ENCODE results near the gene JAKMIP3.
A peak's percentile ranks its signal among the peaks of the same experiment; 100 is the strongest.

The JAKMIP3 gene

GRCh38 chr10:132065491-132066105 is at the start of gene JAKMIP3:
Gene JAKMIP3, plus strand, starts transcription at chr10:132065946. Its CDS starts 38,863 bp downstream, at chr10:132104809.
- peak; percentile 94 for DNase-seq (ENCODE audit: low spot score)

- no peak for DNase-seq (ENCODE audit: low spot score)
Measured at GRCh38 chr10:132016514-132016913, 49.2 kb upstream of the JAKMIP3 start.

- no peak for DNase-seq (ENCODE audit: low spot score)
Measured at GRCh38 chr10:132018446-132018845, 47.3 kb upstream of the JAKMIP3 start.

GRCh38 chr10:132019366-132019765 is 46.4 kb upstream of the JAKMIP3 start:
- no peak for DNase-seq (ENCODE audit: low spot score)

GRCh38 chr10:132020456-132020855 is 45.3 kb upstream of the JAKMIP3 start:
- DNase-seq (ENCODE audit: low spot score), result no peak

GRCh38 chr10:132021046-132021445 is 44.7 kb upstream of the JAKMIP3 start:
- no peak for DNase-seq (ENCODE audit: low spot score)

GRCh38 chr10:132021504-132022143 is 44.1 kb upstream of the JAKMIP3 start:
- DNase-seq (ENCODE audit: low spot score), result no peak

GRCh38 chr10:132022241-132022640 is 43.5 kb upstream of the JAKMIP3 start:
- DNase-seq (ENCODE audit: low spot score), result no peak

- peak; percentile 92 for DNase-seq (ENCODE audit: low spot score)
Measured at GRCh38 chr10:132023092-132023811, 42.5 kb upstream of the JAKMIP3 start.

GRCh38 chr10:132027423-132027983 is 38.2 kb upstream of the JAKMIP3 start:
- no peak for DNase-seq (ENCODE audit: low spot score)

GRCh38 chr10:132028706-132029105 is 37.0 kb upstream of the JAKMIP3 start:
- DNase-seq (ENCODE audit: low spot score), result no peak

- DNase-seq (ENCODE audit: low spot score), result no peak
Measured at GRCh38 chr10:132030898-132031463, 34.8 kb upstream of the JAKMIP3 start.

GRCh38 chr10:132033632-132034031 is 32.1 kb upstream of the JAKMIP3 start:
- no peak for DNase-seq (ENCODE audit: low spot score)

- DNase-seq (ENCODE audit: low spot score), result no peak
Measured at GRCh38 chr10:132035476-132035875, 30.3 kb upstream of the JAKMIP3 start.

- peak; percentile 63 for DNase-seq (ENCODE audit: low spot score)
Measured at GRCh38 chr10:132036153-132036886, 29.4 kb upstream of the JAKMIP3 start.

- no peak for DNase-seq (ENCODE audit: low spot score)
Measured at GRCh38 chr10:132036887-132037675, 28.7 kb upstream of the JAKMIP3 start.

GRCh38 chr10:132037676-132037975 is 28.1 kb upstream of the JAKMIP3 start:
- DNase-seq (ENCODE audit: low spot score), result no peak

GRCh38 chr10:132039371-132039770 is 26.4 kb upstream of the JAKMIP3 start:
- DNase-seq (ENCODE audit: low spot score), result no peak

GRCh38 chr10:132040046-132040445 is 25.7 kb upstream of the JAKMIP3 start:
- DNase-seq (ENCODE audit: low spot score), result no peak

- DNase-seq (ENCODE audit: low spot score), result no peak
Measured at GRCh38 chr10:132041340-132041739, 24.4 kb upstream of the JAKMIP3 start.
